ENCODE data around the gene TAS1R1. TPM values are rescaled to one million over a fixed set of nuclear protein-coding genes. Genes with fewer than 3 reads are reported as not detected.

Gene TAS1R1
- total RNA-seq, 3 donors from 2014 or later (not counting 1 experiment from before 2014, with no cell fraction given): not detected

DNA sequence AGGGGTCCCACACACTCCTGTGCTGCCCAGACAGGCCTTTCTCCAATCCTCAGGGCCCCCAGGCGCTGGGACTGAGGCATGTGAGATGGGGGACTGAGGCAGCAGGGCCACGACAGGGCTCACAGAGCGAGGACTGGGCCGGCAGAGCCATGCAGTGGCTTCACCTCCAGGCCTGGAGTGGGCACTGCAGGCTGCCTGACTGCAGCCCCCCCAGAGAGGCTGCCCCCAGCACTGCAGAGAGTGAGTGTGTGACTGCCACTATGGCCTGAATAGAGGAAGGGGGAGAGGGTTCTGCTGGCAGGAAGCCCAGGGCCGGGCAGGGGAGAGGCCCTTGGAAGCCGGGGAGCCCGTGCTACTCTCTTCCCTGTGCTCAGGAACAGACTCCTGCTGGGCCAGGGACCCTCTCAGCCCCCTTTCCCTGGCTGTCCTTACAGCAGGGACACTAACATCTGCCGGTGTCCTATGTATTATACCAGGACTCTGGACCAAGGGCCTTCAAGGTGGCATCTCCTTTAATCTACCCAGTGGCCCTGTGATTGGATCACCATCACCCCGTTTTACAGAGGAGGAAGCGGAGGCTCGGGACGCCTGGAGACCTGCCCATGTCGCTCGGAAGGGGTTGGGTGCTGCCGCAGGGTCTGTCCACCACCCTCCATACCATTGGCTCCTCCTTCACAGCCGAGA, 43.4 kb upstream of the TAS1R1 start:
- intact Hi-C loops (cut with micrococcal nuclease): no loop called here
- Mint-ChIP-seq H3K4me3 (no peak overlapping the region), H3K36me3 (no peaks in the 10 kb centered on the region), H3K27me3 (ENCODE audit: low read depth in 2 of 2) (no peaks in the 10 kb centered on the region), H3K4me1 (no peaks in the 10 kb centered on the region), H3K27ac (no peak overlapping the region), H3K9me3 (no peaks in the 10 kb centered on the region)
- Histone ChIP-seq H3K4me3 (ENCODE audit: low read length) (no peak overlapping the region), H3K4me1 (ENCODE audit: control insufficient read depth, insufficient read depth, low read length) (no peaks in the 10 kb centered on the region), H3K27ac (ENCODE audit: low read length) (no peak overlapping the region), H3K9me3 (ENCODE audit: control insufficient read depth, insufficient read depth, low read length) (no peaks in the 10 kb centered on the region), H3K27me3 (ENCODE audit: control insufficient read depth, insufficient read depth, low read length) (no peaks in the 10 kb centered on the region), H3K36me3 (ENCODE audit: control insufficient read depth, insufficient read depth, low read length) (no peaks in the 10 kb centered on the region)
- ATAC-seq: no peak
- no peak for DNase-seq
- TF ChIP-seq, protein P1, sequence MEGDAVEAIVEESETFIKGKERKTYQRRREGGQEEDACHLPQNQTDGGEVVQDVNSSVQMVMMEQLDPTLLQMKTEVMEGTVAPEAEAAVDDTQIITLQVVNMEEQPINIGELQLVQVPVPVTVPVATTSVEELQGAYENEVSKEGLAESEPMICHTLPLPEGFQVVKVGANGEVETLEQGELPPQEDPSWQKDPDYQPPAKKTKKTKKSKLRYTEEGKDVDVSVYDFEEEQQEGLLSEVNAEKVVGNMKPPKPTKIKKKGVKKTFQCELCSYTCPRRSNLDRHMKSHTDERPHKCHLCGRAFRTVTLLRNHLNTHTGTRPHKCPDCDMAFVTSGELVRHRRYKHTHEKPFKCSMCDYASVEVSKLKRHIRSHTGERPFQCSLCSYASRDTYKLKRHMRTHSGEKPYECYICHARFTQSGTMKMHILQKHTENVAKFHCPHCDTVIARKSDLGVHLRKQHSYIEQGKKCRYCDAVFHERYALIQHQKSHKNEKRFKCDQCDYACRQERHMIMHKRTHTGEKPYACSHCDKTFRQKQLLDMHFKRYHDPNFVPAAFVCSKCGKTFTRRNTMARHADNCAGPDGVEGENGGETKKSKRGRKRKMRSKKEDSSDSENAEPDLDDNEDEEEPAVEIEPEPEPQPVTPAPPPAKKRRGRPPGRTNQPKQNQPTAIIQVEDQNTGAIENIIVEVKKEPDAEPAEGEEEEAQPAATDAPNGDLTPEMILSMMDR (IDR thresholded peaks at IDR 0.05): no peak
- 91% methylated on average over 16 of the region's 16 CpGs for WGBS (ENCODE audit: insufficient coverage)

DNA sequence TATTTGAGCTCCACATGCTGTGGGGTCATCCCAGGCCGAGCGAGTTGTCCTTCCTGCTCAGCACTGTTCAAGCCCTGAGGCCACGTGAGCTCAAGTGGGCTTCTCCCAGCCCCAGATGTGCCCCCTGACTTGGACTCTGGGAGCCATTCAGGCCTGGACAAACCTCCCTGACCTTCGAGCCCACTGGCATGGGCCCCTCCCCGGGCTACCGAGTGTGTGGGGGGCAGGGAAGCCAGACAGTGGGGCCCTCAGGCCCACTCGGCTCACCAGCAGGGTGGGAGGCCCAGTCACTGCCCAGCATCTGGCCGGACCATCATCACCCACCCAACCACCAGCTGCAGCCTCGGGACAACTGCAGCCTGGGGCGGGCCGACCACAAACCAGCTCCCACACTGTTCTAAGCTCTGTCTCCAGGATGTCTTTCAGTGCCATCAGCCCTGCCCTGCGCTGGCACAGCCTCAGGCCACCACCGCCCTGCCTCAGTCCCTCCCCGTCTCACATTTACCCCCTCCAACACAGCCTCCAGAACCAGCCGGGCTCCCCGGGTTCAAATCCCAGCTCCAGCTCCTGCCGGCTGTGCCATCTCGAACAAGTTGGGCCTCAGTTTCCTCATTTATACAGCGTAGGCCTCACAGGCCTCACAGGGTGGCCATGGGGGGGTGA, 42.7 kb upstream of the TAS1R1 start:
- no peak overlapping the region for H3K27ac Mint-ChIP-seq
- Histone ChIP-seq H3K27ac (ENCODE audit: low read length) (no peak overlapping the region), H3K4me3 (ENCODE audit: low read length) (no peak overlapping the region), H3K4me1 (ENCODE audit: control insufficient read depth, insufficient read depth, low read length) (no peaks in the 10 kb centered on the region), H3K27me3 (ENCODE audit: control insufficient read depth, insufficient read depth, low read length) (no peaks in the 10 kb centered on the region), H3K9me3 (ENCODE audit: control insufficient read depth, insufficient read depth, low read length) (no peaks in the 10 kb centered on the region), H3K36me3 (ENCODE audit: control insufficient read depth, insufficient read depth, low read length) (no peaks in the 10 kb centered on the region)
- intact Hi-C loops (cut with micrococcal nuclease): no loop called here
- DNase-seq (no peak), ATAC-seq (no peak)
- H3K9me3 Mint-ChIP-seq: no peaks in the 10 kb centered on the region
- no peak overlapping the region for H3K4me3 Mint-ChIP-seq
- no peaks in the 10 kb centered on the region for H3K36me3 Mint-ChIP-seq
- 89% methylated on average over 19 of the region's 19 CpGs for WGBS (ENCODE audit: insufficient coverage)
- TF ChIP-seq, protein P1 (IDR thresholded peaks at IDR 0.05): no peak
- H3K27me3 Mint-ChIP-seq (ENCODE audit: low read depth in 2 of 2): no peaks in the 10 kb centered on the region
- no peaks in the 10 kb centered on the region for H3K4me1 Mint-ChIP-seq

DNA sequence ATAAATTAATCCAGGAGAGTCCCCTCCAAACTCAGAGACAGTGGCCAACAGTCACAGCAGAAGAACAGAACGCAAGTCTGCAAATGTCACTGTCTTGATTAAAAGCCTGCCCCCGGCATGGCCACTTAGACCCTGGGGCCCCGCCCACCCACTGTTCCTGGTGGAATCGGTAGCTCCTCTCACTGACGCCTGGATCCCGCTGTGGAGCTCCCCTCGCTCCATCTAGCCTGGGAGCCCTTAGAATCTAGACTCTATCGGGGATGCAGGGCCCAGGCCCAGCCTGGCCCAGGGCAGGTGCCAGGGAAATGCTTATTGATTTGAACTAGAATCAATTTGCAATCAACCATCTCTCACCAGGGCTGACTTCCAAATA, 42.2 kb upstream of the TAS1R1 start:
- ATAC-seq: no peak
- H3K4me1 ChIP-seq (ENCODE audit: control insufficient read depth, insufficient read depth, low read length): no peaks in the 10 kb centered on the region
- Mint-ChIP-seq H3K27ac (no peak overlapping the region), H3K4me3 (no peak overlapping the region), H3K36me3 (no peaks in the 10 kb centered on the region), H3K9me3 (no peaks in the 10 kb centered on the region), H3K27me3 (ENCODE audit: low read depth in 2 of 2) (no peaks in the 10 kb centered on the region), H3K4me1 (no peaks in the 10 kb centered on the region)
- no peak overlapping the region for H3K27ac ChIP-seq (ENCODE audit: low read length)
- no peaks in the 10 kb centered on the region for H3K27me3 ChIP-seq (ENCODE audit: control insufficient read depth, insufficient read depth, low read length)
- no peak for DNase-seq
- WGBS (ENCODE audit: insufficient coverage): 84% methylated on average over 8 of the region's 8 CpGs
- H3K4me3 ChIP-seq (ENCODE audit: low read length): no peak overlapping the region
- TF ChIP-seq, protein P1 (IDR thresholded peaks at IDR 0.05): no peak
- H3K9me3 ChIP-seq (ENCODE audit: control insufficient read depth, insufficient read depth, low read length): no peaks in the 10 kb centered on the region
- intact Hi-C loops (cut with micrococcal nuclease): no loop called here
- no peaks in the 10 kb centered on the region for H3K36me3 ChIP-seq (ENCODE audit: control insufficient read depth, insufficient read depth, low read length)
